HG02798 (cell line): ENCODE measurements around the gene FMN2.

ENCODE experiments used
- ATAC-seq: cut with Tn5 transposase; IDR thresholded peaks from one replicate; pipeline ENCODE4 v1.9.1; 2021; ENCODE audit warnings: mild to moderate bottlenecking; ENCODE audit not compliant: unreplicated experiment, poor library complexity

The FMN2 gene

GRCh38 chr1:240343045-240343444 is 251.4 kb downstream of the FMN2 start:
- ATAC-seq, result no peak

- no peak for ATAC-seq
Measured at GRCh38 chr1:240343966-240344365, 252.3 kb downstream of the FMN2 start.

- no peak for ATAC-seq
Measured at GRCh38 chr1:240344918-240345317, 253.2 kb downstream of the FMN2 start.

- no peak for ATAC-seq
Measured at GRCh38 chr1:240349695-240350094, 258.0 kb downstream of the FMN2 start.

GRCh38 chr1:240350910-240351331 is 259.2 kb downstream of the FMN2 start:
- ATAC-seq, result no peak

- no peak for ATAC-seq
Measured at GRCh38 chr1:240351690-240352089, 260.0 kb downstream of the FMN2 start.

GRCh38 chr1:240352769-240353168 is 261.1 kb downstream of the FMN2 start:
- ATAC-seq, result no peak

GRCh38 chr1:240356568-240356967 is 264.9 kb downstream of the FMN2 start:
- no peak for ATAC-seq

GRCh38 chr1:240362046-240362445 is 270.4 kb downstream of the FMN2 start:
- ATAC-seq, result no peak

- no peak for ATAC-seq
Measured at GRCh38 chr1:240362826-240363225, 271.1 kb downstream of the FMN2 start.

GRCh38 chr1:240363315-240363714 is 271.6 kb downstream of the FMN2 start:
- no peak for ATAC-seq

GRCh38 chr1:240363914-240364313 is 272.2 kb downstream of the FMN2 start:
- no peak for ATAC-seq

- no peak for ATAC-seq
Measured at GRCh38 chr1:240366636-240367035, 275.0 kb downstream of the FMN2 start.

- no peak for ATAC-seq
Measured at GRCh38 chr1:240385551-240385950, 293.9 kb downstream of the FMN2 start.

- ATAC-seq, result no peak
Measured at GRCh38 chr1:240385985-240386978, 294.6 kb downstream of the FMN2 start.

GRCh38 chr1:240387051-240387450 is 295.4 kb downstream of the FMN2 start:
- ATAC-seq, result no peak

GRCh38 chr1:240391660-240392260 is 300.1 kb downstream of the FMN2 start:
- no peak for ATAC-seq

- no peak for ATAC-seq
Measured at GRCh38 chr1:240394353-240394752, 302.7 kb downstream of the FMN2 start.

GRCh38 chr1:240395336-240395735 is 303.7 kb downstream of the FMN2 start:
- no peak for ATAC-seq

- ATAC-seq, result no peak
Measured at GRCh38 chr1:240399381-240399780, 307.7 kb downstream of the FMN2 start.

GRCh38 chr1:240401731-240402130 is 310.0 kb downstream of the FMN2 start:
- ATAC-seq, result no peak

- ATAC-seq, result no peak
Measured at GRCh38 chr1:240402326-240402725, 310.6 kb downstream of the FMN2 start.
